ENCODE results near the gene RAN.
"Not testable (repeated sequence)": the region's sequence is repeated elsewhere in the genome, so short reads cannot be mapped to it uniquely, and the experiment has no call there.

RAN gene

DNA sequence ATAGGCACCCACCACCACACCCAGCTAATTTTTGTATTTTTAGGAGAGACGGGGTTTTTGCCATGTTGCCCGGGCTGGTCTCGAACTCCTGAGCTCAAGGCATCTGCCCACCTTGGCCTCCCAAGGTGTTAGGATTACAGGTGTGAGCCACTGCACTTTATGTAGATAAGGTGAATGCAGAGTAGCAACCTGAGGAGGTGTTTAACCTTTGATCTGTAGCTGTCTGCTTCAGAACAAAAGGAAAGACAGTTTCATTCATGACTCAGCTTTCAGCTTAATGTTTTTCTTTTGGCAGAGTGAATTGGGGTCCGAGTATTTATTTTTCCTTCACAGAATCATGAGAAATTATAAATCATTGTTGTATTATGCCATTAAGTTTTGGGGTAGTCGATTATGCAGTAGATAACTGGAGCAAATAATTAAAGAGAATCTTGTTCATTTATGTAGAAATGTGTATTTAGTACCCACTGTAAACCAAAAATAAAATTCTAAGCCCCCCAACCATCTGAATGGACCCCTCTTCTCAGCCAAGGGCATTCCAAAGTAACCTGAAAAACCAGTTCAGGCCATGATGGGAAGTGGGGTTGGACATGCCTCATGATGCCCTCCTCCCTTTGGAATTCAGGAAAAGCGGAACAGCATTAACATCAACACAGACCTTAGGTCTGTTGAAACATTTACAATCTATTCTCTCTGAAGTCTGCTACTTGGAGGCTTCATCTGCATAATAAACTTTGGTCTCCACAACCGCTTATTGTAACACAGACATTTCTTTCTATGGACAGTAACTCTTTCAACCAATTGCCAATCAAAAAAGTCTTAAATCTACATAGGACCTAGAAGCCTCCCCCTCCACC, 22.1 kb upstream of the RAN start:
- no peak for DNase-seq

DNA sequence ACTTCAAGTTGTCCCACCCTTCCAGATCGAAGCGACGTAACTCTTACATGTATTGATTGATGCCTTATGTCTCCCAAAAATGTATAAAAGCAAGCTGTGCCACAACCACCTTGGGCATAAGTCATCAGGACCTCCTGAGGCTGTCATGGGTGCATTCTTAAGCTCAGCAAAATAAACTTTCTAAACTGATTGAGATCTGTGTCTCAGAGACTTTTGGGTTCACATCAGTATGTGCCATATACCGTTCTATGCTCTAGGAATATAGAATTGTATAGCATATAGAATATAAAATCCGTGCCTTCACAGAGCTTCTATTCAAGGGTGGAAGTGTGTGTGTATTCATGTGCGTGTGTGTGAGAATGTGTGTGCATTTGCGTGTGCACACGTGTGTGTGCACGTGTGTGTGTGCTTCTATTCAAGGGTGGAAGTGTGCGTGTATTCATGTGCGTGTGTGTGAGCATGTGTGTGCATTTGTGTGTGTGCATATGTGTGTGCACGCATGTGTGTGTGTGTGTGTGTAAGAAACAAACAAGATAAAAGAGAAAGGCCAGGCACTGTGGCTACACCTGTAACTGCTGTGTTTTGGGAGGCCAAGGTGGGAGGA, 21.3 kb upstream of the RAN start:
- DNase-seq, result no peak

DNA sequence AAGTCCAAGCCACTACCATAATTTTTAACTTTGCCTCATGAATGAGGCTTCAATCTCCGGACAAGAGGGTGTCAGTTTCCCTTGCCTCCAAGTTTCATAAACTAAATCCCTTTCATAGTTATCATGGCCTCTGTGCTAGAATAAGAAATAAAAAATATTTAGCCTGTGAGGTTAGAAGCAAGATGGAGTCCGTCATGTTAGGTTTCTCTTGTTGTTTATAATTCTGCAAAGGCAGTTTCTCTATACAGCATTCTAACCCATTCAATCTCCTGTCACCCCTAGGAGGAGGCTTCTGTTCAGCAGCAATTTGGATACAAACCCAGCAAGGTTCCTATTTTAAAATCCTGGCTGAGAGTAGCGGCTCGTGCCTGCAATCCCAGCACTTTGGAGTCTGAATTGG, 15.8 kb upstream of the RAN start:
- no peak for DNase-seq

DNA sequence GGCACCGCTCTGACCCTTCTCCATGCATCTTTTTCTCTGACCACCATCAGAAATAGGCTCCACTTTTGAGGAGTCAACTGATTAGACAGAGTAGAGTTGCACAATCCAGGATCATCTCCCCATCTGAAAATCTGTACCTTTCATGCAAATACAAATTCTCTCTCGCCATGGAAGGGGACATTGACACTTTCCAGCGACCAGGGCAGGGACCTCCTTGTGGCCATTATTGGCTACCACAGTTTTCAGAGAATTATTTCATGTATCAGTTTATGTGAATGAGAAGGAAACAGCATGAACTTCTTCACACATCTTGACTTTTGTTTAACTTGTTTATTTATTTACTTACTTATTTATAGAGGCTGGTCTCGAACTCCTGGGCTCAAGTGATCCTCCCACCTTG, 13.8 kb upstream of the RAN start:
- no peak for DNase-seq

DNA sequence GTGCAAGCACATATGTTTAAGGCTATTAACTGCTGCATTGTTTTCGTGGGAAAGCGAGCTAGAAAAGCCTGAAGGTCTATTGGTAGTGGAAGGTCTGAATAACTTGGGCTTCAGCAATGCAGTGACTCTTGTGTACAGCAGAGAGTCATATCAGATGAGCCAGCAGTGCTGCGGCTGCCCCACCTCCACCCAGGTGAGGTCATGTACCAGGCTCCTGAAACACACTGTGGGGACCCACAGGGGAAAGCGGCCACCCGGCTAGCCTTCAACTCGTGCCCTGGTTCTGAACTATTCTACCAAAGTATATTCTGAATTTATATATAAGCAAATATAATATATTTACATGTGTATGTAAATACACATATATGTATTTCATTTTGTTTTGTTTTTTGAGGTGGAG, 12.7 kb upstream of the RAN start:
- no peak for DNase-seq

DNA sequence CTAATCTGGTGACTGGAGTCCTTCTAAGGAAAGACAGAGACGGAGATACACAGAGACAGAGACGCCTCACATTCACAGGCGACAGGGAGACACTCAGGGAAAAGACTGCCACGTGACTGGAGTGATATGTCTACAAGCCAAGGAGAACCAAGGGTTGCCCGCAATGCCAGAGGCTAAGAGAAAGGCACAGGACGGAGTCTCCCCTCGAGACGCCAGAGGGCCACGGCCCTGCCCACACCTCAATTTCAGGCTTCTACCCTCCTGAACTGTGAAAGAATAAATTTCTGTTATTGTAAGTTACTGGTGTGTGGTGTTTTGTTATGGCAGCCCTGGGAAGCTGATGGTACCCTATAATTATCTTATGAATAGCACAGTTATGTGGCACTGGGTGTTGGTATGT, 11.6 kb upstream of the RAN start:
- no peak for DNase-seq

DNA sequence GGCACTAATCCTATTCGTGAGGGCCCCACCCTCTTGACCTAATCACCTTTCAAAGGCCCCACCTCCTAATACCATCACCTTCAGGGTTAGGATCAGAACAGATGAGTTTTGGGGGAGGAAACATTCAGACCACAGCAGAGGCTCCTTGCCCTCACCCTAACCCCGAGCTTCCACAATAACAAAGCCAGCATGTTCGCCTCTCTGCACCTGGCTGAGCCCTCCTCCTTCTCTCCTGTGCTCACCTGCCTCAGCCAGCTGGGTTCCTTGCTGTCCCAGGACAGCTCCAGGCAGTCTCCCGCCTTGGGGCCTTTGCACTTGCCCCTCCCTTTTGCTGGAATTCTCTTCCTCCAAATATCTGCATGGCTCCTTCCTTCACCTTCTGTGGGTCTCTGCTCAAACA, 9.7 kb upstream of the RAN start:
- no peak for DNase-seq

DNA sequence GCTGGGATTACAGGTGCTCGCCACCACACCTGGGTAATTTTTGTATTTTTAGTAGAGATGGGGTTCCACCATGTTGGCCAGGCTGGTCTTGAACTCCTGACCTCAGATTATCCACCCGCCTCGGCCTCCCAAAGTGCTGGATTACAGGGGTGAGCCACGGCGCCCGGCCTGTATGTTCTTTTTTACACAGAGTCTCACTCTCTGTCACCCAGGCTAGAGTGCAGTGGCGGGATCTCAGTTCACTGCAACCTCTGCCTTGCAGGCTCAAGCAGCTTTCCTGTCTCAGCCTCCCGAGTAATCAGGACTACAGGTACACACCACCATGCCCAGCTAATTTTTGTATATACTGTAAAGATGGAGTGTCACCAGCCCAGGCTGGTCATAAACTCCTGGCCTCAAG, 9.1 kb upstream of the RAN start:
- not testable (repeated sequence) for DNase-seq

DNA sequence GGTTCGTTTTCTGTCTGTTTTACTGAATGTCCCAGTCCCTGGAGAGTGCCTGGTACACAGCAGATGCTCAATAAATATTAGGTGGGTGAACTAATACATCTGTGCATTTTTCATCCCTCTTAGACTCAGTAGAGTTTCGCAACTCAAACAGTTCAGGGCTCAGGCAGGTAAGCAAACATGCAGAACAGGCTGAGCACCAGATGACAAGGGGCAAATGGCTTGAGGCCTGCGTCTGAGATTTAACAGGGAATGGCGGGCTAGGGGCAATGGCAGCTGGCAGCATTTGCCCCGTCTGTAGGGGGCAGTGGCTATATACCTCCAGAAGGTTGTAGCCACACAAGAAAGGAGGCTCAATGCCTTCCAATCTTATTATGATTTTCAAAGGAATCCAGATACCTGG, 8.6 kb upstream of the RAN start:
- DNase-seq, result no peak

DNA sequence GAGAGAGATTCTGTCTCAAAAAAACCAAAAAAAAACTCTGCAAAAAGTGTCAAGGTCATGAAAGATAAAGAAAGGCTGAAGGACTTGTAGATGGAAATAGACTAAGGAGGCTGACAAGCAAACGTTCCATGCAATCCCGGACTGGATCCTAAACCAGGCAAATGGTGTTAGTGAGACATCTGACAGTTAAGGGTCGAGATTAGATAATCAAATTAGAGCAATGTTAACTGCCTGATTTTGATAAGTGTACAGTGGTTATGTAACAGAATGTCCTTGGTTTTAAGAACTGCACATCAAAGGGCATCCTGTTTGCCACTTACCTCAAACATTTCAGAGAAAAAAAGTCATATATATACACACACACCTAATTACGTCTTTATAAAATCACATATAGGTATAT, 3.5 kb upstream of the RAN start:
- DNase-seq, result peak in 2 of 5 experiments; percentile 12 to 30

DNA sequence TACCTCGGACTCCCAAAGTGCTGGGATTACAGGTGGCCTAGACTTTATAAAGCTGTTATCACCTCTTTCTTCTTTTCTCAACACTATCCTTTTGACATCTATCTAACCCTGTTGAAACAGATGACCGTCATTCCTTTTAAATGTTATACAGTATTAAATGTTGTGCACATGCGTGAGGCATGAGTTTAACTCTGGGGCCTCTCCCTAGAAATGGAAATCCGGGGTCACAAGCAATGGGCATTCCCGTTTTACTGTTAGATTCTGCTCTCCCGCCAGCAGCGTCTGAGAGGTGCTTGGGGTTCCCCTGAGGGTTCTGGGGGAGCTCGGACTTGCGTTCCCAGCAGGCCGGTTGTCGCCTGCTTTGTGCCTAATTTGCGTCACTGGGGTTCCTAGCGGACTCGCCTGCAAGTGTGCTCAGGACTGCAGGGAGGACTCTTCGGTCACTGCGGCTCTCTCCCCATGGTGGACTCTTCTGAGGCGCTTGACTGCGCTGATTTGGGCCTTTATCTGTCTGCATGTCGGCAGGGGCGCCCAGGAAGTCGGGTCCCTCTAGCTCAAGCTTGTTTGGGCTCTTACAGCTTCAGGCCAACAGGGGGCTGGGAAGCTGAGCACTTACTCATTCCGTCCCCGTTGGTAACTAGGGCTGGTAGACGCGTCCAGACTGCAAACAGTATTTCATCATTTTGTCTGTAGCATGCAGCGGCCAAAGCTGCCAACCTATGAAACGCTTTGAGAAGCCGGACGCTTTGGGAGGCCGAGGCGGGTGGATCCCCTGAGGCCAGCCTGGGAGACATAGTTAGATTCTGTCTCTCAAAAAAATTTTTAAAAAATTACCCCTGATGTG, 1.2 kb upstream of the RAN start:
- peak; percentile 23 to 94 (median 58) for DNase-seq

DNA sequence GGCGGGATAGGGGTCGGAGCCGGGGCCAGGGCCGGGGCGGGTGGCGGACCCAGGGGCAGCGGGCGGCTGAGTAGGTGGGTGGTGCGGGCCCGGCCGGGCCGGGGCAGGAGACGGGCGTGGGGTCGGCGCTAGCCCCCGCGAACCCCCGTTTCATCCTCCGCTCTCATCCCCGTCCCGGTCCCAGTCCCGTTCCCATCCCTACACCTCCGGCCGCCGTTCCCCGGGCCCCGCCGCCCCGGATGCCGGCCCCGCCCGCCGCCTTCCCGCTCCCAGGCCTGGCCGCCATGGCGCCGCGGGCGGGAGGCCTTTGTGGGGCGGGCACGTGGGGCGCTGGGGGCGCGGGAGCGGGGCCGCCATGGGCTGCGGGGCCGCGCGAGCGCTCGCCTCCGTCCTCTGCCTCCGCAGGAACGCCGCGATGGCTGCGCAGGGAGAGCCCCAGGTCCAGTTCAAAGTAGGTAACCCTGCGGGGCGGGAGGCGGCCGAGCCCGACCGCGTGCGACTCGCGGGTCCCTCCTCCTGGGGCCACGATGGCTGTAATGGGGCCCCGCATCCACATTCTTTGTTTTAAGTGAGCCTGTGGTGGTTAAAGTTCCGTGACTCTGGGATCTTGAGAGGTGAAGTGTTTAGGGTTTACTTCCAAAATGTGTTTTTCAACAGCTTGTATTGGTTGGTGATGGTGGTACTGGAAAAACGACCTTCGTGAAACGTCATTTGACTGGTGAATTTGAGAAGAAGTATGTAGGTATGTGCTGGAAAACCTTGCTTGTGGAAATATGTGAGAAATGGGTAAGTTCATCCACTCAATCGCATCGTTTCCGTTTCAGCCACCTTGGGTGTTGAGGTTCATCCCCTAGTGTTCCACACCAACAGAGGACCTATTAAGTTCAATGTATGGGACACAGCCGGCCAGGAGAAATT, 572 bp downstream of the RAN start:
- peak; percentile 19 to 64 (median 47) for DNase-seq

DNA sequence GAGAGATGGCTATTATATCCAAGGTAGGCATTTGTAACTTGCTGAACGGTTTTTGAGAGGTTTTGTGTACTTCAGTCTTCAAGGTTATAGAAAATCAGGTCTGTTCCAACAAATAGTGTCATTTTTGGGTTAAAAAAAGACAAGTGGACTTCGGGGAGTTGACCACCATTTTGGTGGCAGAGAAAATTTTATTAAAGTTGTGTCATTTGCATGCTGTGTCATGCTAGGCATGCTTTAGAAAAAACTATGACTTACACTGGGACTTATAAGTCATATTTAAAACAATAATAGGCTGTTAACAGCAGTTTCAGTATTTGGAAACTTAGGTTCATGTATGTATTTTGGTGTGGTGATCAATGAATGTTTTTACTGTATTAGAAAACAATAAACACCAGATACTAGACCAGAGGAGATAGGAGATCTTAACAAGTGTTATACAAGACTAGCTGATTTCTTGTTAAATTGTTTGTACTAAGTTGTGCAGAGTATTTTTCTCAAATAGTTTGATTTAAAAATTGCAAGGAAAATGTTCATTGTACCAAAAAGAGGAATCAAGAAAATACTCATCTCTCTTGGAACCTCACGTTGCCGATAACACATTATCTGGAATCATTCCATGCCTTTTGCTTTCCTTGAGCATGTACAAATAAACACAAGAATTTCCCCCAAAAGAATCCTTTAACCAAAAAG, 1.4 kb downstream of the RAN start:
- no peak for DNase-seq

DNA sequence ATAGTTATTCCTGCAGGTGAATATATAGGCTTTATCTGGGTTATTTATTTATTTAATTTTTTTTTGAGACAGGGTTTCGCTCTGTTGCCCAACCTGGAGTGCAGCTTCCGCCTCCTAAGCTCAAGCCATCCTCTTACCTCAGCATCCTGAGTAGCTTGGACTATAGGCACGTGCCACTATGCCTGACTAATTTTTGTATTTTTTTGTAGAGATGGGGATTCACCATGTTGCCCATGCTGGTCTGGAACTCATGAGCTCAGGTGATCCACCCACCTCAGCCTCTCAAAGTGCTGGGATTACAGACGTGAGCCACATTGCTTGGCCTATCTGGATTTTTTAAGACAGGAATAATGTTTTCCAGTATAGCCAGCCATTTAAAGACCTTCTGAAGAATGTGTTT, 2.0 kb downstream of the RAN start:
- peak in 1 of 5 experiments; percentile 22 for DNase-seq

DNA sequence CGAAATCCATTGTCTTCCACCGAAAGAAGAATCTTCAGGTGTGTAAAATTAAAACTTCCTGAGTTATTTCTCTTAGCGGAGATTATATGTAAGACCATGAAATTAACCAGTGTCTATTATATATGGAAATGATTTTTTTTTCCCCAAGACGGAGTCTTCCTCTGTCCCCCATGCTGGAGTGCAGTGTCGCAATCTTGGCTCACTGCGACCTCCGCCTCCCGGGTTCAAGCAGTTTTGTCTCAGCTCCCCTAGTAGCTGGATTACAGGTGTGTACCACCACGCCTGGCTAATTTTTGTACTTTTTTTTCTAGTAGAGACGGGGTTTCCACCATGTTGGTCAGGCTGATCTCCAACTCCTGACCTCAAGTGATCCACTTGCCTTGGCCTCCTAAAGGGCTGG, 2.8 kb downstream of the RAN start:
- DNase-seq, result no peak

DNA sequence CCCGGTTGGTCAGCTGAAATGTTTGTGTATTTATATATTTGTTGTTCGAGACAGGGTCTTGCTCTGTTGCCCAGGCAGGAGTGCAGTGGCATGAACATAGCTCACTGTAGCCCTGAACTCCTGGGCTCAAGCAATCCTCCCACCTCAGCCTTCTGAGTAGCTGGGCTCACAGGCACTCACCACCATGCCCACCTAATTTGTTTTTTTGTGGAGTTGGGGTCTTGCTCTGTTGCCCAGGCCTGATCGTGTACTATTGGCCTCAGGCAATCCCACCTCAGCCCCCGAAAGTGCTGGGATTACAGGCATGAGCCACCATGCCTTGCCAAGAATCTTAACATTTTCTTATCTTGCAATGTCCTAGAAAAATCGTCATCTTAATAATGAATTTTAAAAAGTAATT, 3.3 kb downstream of the RAN start:
- DNase-seq, result no peak

DNA sequence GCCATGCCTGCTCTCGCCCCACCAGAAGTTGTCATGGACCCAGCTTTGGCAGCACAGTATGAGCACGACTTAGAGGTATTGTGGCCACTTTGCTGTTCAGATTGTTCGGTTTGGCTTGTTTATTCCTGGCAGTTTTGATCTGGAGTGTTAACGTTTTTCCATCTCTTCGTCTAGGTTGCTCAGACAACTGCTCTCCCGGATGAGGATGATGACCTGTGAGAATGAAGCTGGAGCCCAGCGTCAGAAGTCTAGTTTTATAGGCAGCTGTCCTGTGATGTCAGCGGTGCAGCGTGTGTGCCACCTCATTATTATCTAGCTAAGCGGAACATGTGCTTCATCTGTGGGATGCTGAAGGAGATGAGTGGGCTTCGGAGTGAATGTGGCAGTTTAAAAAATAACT, 3.8 kb downstream of the RAN start:
- not testable (repeated sequence) for DNase-seq

DNA sequence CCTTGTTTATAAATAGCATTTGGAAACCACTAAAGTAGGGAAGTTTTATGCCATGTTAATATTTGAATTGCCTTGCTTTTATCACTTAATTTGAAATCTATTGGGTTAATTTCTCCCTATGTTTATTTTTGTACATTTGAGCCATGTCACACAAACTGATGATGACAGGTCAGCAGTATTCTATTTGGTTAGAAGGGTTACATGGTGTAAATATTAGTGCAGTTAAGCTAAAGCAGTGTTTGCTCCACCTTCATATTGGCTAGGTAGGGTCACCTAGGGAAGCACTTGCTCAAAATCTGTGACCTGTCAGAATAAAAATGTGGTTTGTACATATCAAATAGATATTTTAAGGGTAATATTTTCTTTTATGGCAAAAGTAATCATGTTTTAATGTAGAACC, 4.4 kb downstream of the RAN start:
- DNase-seq, result no peak

DNA sequence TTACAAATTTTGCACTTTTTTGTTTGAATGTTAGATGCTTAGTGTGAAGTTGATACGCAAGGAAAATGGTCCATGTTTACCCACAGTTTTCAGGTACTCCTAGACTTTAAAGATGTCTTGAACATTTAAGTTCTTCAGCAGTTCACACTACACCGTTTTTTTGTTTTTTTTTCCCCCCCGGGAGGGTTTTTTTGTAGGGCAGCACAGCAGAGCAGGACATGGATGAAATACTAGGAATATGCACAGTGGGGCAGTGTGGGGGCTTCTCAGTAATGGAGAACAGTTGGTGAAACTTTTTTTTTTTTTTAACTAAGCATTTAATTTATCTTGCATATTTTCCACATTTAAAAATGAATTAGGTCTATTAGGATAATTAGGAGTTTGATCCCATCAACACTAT, 4.9 kb downstream of the RAN start:
- DNase-seq, result no peak

DNA sequence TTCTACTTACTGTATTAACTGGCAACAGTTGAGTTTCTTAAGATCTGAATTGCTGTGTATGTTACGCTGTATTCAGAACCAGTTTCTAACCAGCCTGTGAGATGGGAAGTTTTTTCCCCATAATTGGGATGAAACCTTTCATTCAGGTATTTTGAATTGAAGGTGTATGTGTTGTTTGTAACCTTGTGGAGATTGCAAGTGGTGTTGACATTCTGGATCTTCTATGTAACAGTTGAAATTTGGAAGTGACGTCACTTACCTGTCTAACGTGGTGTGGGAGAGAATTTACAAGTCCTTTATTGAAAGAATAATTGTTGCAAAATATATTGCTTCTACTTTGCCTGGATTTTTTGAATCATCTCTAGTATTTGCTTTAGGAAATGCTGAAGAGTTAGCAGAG, 5.5 kb downstream of the RAN start:
- DNase-seq, result no peak

DNA sequence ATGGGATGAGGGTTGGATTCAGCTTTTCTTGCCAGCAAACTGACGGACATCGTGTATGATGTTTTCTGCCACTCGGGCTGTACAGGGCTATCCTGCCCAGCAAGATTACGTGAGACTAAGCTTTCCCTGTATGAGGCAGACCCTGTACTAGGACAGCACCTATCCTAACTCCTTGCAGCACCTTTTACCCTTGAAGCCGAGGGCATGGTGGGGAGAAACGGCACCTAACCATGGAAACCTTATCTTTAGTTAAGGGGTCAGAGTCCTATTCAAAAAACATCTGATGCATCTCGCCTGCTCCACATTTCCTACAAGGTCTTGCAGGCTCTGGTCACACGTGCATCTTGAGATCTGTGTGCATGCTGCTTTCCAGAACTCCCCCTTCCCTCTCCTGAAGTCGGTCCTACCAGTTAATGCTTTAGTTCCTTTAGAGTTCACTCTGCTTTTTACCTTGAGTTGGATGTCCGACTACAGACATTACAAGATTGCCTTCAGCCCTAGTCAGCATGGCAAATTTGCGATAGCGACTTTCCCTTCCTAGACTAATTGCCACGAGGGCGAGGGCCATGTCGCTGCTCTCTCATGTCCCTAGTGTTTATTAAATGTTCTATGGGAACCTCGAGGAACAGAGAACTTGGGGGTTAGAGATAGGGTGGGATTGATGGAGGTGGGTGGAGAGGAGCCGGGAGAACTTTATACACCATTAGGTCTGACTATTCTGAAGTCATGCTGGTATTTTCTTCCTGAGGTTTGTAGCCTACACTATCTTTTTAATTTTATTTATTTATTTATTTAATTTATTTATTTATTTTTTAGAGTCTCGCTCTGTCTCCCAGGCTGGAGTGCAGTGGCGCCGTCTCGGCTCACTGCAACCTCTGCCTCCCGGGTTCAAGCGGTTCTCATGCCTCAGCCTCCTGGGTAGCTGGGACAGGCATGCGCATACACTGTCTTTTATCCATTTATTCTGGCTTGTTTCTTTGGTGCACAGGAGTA, 6.6 kb downstream of the RAN start:
- no peak for DNase-seq
